Occipital lobe (tissue), 2 donors: ENCODE results near the gene HRNR. TPM values are rescaled to one million over a fixed set of nuclear protein-coding genes. Genes with fewer than 3 reads are reported as not detected.
"Not testable (repeated sequence)": the region's sequence is repeated elsewhere in the genome, so short reads cannot be mapped to it uniquely, and the experiment has no call there.

ENCODE experiments used
- DNase-seq: peaks from one replicate; lab custom pipeline; 2025; lab: John Stamatoyannopoulos, UW
- total RNA-seq: library from RNA; depleted of rRNA; stranded (reverse); fragments of >200 nt; gene quantifications from one replicate; pipeline ENCODE4 v1.2.3, GENCODE V29; 2014

Gene HRNR
- not detected for total RNA-seq

GRCh38 chr1:152224093-152224492 is at the start of gene HRNR:
TSS of gene HRNR (minus strand) at chr1:152224193. CDS start at chr1:152223253, 940 bp downstream.
- no peak for DNase-seq

GRCh38 chr1:152256394-152256793 is 32.4 kb upstream of the HRNR start:
- not testable (repeated sequence) for DNase-seq

GRCh38 chr1:152252157-152252556 is 28.2 kb upstream of the HRNR start:
- no peak for DNase-seq

GRCh38 chr1:152251391-152251790 is 27.4 kb upstream of the HRNR start:
- no peak for DNase-seq

GRCh38 chr1:152247316-152247715 is 23.3 kb upstream of the HRNR start:
- no peak for DNase-seq

- DNase-seq, result no peak
Observed at GRCh38 chr1:152244576-152245273, 20.7 kb upstream of the HRNR start.

- DNase-seq, result no peak
Observed at GRCh38 chr1:152237093-152237492, 13.1 kb upstream of the HRNR start.

GRCh38 chr1:152228831-152229230 is 4.8 kb upstream of the HRNR start:
- no peak for DNase-seq

GRCh38 chr1:152227310-152227928 is 3.4 kb upstream of the HRNR start:
- no peak for DNase-seq

- DNase-seq, result no peak
Observed at GRCh38 chr1:152225678-152226077, 1.7 kb upstream of the HRNR start.

GRCh38 chr1:152220166-152221163 is 3.5 kb downstream of the HRNR start:
- DNase-seq, result no peak

- not testable (repeated sequence) for DNase-seq
Observed at GRCh38 chr1:152219438-152219837, 4.6 kb downstream of the HRNR start.

GRCh38 chr1:152218762-152219436 is 5.1 kb downstream of the HRNR start:
- no peak for DNase-seq

GRCh38 chr1:152215604-152216003 is 8.4 kb downstream of the HRNR start:
- DNase-seq, result not testable (repeated sequence)

- not testable (repeated sequence) for DNase-seq
Observed at GRCh38 chr1:152214911-152215310, 9.1 kb downstream of the HRNR start.

- DNase-seq, result no peak
Observed at GRCh38 chr1:152198982-152199381, 25.0 kb downstream of the HRNR start.

- no peak for DNase-seq
Observed at GRCh38 chr1:152197361-152197941, 26.5 kb downstream of the HRNR start.

GRCh38 chr1:152191711-152192110 is 32.3 kb downstream of the HRNR start:
- DNase-seq, result no peak

- DNase-seq, result no peak
Observed at GRCh38 chr1:152191260-152191659, 32.7 kb downstream of the HRNR start.

- no peak for DNase-seq
Observed at GRCh38 chr1:152190589-152190988, 33.4 kb downstream of the HRNR start.
